B cell (primary cell): ENCODE results near the gene SPDYC. TPM values are rescaled to one million over a fixed set of nuclear protein-coding genes. Genes with fewer than 3 reads are reported as not detected.

Experiments used
- ATAC-seq: fragments of 200-7000 bp; cut with Tn5 transposase; one replicate; pipeline ENCODE4 v1.10.0; 2021; ENCODE audit warnings: low read depth, mild to moderate bottlenecking, moderate number of reproducible peaks, moderate library complexity
- CTCF ChIA-PET: fragments of 350-600 bp; sonication (Branson Sonifier 250); formaldehyde crosslinking; loops from one replicate; lab custom pipeline; 2021; ENCODE audit warnings: antibody characterized with exemption, inconsistent platforms; lab: Charles Lee
- POLR2A ChIA-PET: fragments of 350-600 bp; sonication (Branson Sonifier 250); formaldehyde crosslinking; loops from one replicate; lab custom pipeline; 2021; ENCODE audit warnings: antibody characterized with exemption; lab: Charles Lee
- DNase-seq: peaks from one replicate; pipeline ENCODE4 v3.0.0; 2013
- H2AFZ ChIP-seq: 2 replicates; pipeline ENCODE4 v1.6.1; 2012; ENCODE audit warnings: mild to moderate bottlenecking, low read depth, low read length; ENCODE audit not compliant: insufficient read depth, poor library complexity, severe bottlenecking
- H3K27ac ChIP-seq, 2 donors: 1 replicate in 1 of 2; 2 replicates in 1 of 2; pipeline ENCODE4 v1.5.1; 2012 to 2013; ENCODE audit warnings: low read length in 2 of 2, mild to moderate bottlenecking in 2 of 2, moderate library complexity in 1 of 2
- H3K27me3 ChIP-seq, 4 experiments: fragments of 200-600 bp in 1 of 4; sonication (generic) in 1 of 4; replicated peaks in 1 of 4; 1 replicate in 2 of 4; 2 replicates in 2 of 4; pipeline versions ENCODE4 v1.6.1 to v1.7.0; 2013 to 2016; ENCODE audit warnings: low read length in 3 of 4, mild to moderate bottlenecking in 2 of 4, mixed read lengths in 1 of 4, moderate library complexity in 1 of 4; ENCODE audit not compliant: insufficient read depth in 4 of 4, control insufficient read depth in 3 of 4; ENCODE audit errors: control extremely low read depth in 1 of 4
- H3K36me3 ChIP-seq, 2 experiments: replicated peaks in 1 of 2; 1 replicate in 1 of 2; 2 replicates in 1 of 2; pipeline versions ENCODE4 v1.6.1 to v1.7.1; 2013; ENCODE audit warnings: low read length in 1 of 2; ENCODE audit not compliant: insufficient read depth in 2 of 2, control insufficient read depth in 1 of 2; ENCODE audit errors: control extremely low read depth in 1 of 2, extremely low read depth in 1 of 2
- H3K4me1 ChIP-seq, 2 donors: fragments of 200-600 bp in 1 of 2; sonication (generic) in 1 of 2; 1 replicate in 1 of 2; 2 replicates in 1 of 2; pipeline versions ENCODE4 v1.5.1 to v1.6.1; 2013 to 2017; ENCODE audit warnings: low read length in 2 of 2; ENCODE audit not compliant: control insufficient read depth in 2 of 2, insufficient read depth in 2 of 2
- H3K4me2 ChIP-seq: replicated peaks from 2 replicates; pipeline ENCODE3; 2012; ENCODE audit warnings: mild to moderate bottlenecking, low read depth, low read length; ENCODE audit not compliant: poor library complexity, severe bottlenecking
- H3K4me3 ChIP-seq, 5 experiments: fragments of 200-600 bp in 1 of 5; sonication (generic) in 1 of 5; 1 replicate in 3 of 5; 2 replicates in 2 of 5; pipeline versions ENCODE4 v1.5.1 to v1.7.0; 2011 to 2016; ENCODE audit warnings: low read length in 4 of 5, mild to moderate bottlenecking in 4 of 5, low read depth in 2 of 5, control low read depth in 1 of 5, moderate library complexity in 1 of 5; ENCODE audit not compliant: insufficient read depth in 1 of 5; ENCODE audit errors: control extremely low read depth in 1 of 5, extremely low read depth in 1 of 5
- H3K79me2 ChIP-seq: fragments of 200-600 bp; sonication (generic); one replicate; pipeline ENCODE4 v1.6.0; 2016; ENCODE audit warnings: low read length; ENCODE audit not compliant: control insufficient read depth, insufficient read depth
- H3K9ac ChIP-seq: fragments of 200-600 bp; sonication (generic); 2 replicates; pipeline ENCODE4 v1.6.1; 2017; ENCODE audit warnings: mild to moderate bottlenecking, low read length, moderate library complexity
- H3K9me3 ChIP-seq, 3 donors: one replicate each; pipeline versions ENCODE4 v1.6.1 to v1.7.1; 2013; ENCODE audit warnings: low read length in 2 of 3; ENCODE audit not compliant: control insufficient read depth in 2 of 3, insufficient read depth in 1 of 3; ENCODE audit errors: control extremely low read depth in 1 of 3
- H4K20me1 ChIP-seq: 2 replicates; pipeline ENCODE4 v1.6.0; 2012; ENCODE audit warnings: mild to moderate bottlenecking, low read length; ENCODE audit not compliant: insufficient read depth, control insufficient read depth, poor library complexity, severe bottlenecking
- H3K27ac Mint-ChIP-seq: one replicate; pipeline ENCODE4 v1.8.0; 2021; ENCODE audit warnings: mixed read lengths
- H3K27me3 Mint-ChIP-seq: one replicate; pipeline ENCODE4 v1.8.0; 2021; ENCODE audit warnings: mixed read lengths
- H3K4me1 Mint-ChIP-seq: one replicate; pipeline ENCODE4 v1.8.0; 2021; ENCODE audit warnings: mixed read lengths
- H3K4me3 Mint-ChIP-seq: one replicate; pipeline ENCODE4 v1.8.0; 2021; ENCODE audit warnings: mixed read lengths
- H3K9me3 Mint-ChIP-seq: one replicate; pipeline ENCODE4 v1.8.0; 2022; ENCODE audit warnings: mixed read lengths; ENCODE audit not compliant: insufficient read depth
- CTCF ChIP-seq: fragments of 200-600 bp; IDR thresholded peaks from one replicate; pipeline ENCODE4 v1.8.0; 2022; ENCODE audit warnings: antibody characterized with exemption, mild to moderate bottlenecking
- EZH2 ChIP-seq: IDR thresholded peaks from 2 replicates; pipeline ENCODE4 v1.6.1; 2012; ENCODE audit warnings: borderline replicate concordance, low read depth, mild to moderate bottlenecking, moderate library complexity, low read length; ENCODE audit not compliant: insufficient read depth, poor library complexity, severe bottlenecking
- WGBS: methylation state at CpG from one replicate; pipeline ENCODE4 v1.1.5; 2013; ENCODE audit warnings: missing lambda C conversion rate; ENCODE audit not compliant: insufficient coverage; 5-methylcytosine and 5-hydroxymethylcytosine counted together
- intact Hi-C: fragments of 100-400 bp; cut with micrococcal nuclease; formaldehyde crosslinking; loops from one replicate; pipeline ENCODE4 v1.10.0; 2022
- polyA plus RNA-seq: library from polyadenylated mRNA; depleted of rRNA; stranded (reverse); fragments of >200 nt; gene quantifications from 2 replicates; pipeline ENCODE4 v1.2.3, GENCODE V29; 2012
- total RNA-seq, 2 donors: library from RNA; stranded (reverse); fragments of 120-200 nt in 1 of 2; gene quantifications; 1 replicate in 1 of 2; 2 replicates in 1 of 2; pipeline versions ENCODE4 v1.2.3 to v1.2.4, GENCODE V29; 2013 to 2022

Gene SPDYC
- total and polyA plus RNA-seq, 2 donors (not counting 1 experiment from before 2014, with no cell fraction given), result not detected

GRCh38 chr11:65134952-65135632, 34.9 kb upstream of the SPDYC start:
- Histone ChIP-seq H3K9ac (peak overlapping the region; percentile 99), H3K27ac (peak overlapping the region; percentile 98 to 99), H3K9me3 (no peaks in the 10 kb centered on the region), H3K4me3 (peak overlapping the region; percentile 81 to 99 (median 96)), H2AFZ (peak overlapping the region; percentile 71), H3K27me3 (no peaks in the 10 kb centered on the region), H4K20me1 (peaks cover 39% of the 10 kb centered on the region), H3K4me2 (peak overlapping the region; percentile 89), H3K4me1 (peaks cover 32 to 52% of the 10 kb centered on the region in 2 donors), H3K79me2 (peaks cover 71% of the 10 kb centered on the region), H3K36me3 (peaks cover 1 to 23% of the 10 kb centered on the region in 2 experiments)
- DNase-seq (peak; percentile 95), ATAC-seq (peak; percentile 64)
- no peaks in the 10 kb centered on the region for H3K27me3 Mint-ChIP-seq
- intact Hi-C loops, result loop anchor here (1.0 to 5.0 kb wide), 4 partner anchors 51 to 482 kb away; partner anchors contain the start of genes CDCA5, MAP4K2, PCNX3 and SAC3D1
- H3K9me3 Mint-ChIP-seq, result no peaks in the 10 kb centered on the region
- peaks cover 61% of the 10 kb centered on the region for H3K4me1 Mint-ChIP-seq
- TF ChIP-seq EZH2 (no peak), CTCF (no peak)
- WGBS, result 3% methylated on average over 23 of the region's 24 CpGs
- H3K27ac Mint-ChIP-seq, result peak overlapping the region; percentile 99
- ChIA-PET POLR2A (interaction anchor here (0.6 to 8.8 kb wide), 11 partner anchors 9 to 1120 kb away, joined by 3 to 160 read pairs (median 4); partner anchors contain the start of genes CAPN1, FAU, MALAT1 and MRPL49), CTCF (interaction anchor here (0.5 to 7.5 kb wide), 10 partner anchors 10 to 647 kb away, joined by 3 to 64 read pairs (median 5); partner anchors contain the start of genes CAPN1, EHBP1L1, FAU and MRPL49)
- peak overlapping the region; percentile 97 for H3K4me3 Mint-ChIP-seq
